ENCODE measurements around the gene OR12D1.

Gene OR12D1

DNA sequence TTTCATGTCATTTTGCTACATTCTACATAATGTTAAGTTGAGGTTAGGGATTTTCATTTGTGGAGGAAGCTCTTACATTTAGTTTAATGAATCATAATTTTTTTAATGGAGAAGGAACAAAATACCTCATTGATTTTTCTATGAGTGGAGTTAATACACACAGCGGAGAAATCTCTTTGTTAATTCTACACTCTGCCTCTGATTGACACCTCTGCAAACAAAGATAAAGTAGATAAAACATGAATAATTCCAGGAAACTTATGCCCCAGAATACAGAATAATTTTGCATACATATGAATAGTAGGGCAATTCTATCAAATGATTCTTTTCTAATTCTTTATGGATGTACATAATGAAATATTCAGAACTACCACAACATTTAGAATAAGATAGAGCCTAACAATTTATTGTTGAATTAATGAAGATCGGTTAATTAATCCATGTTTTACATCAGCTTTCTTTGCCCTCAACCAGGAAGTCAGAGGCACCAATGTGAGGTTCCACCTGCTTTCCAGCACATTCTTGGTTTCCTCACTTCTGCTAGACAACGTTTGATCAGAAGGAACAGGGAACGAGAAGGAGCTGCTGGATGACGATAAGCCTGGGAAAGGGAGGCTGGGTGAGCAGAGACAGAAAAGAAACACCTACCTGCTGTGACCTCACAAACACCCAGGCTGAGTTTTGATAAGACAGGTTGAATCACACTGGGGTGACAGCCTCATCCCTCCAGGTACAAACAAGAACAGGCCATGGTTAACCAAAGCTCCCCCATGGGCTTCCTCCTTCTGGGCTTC lies 46.5 kb downstream of the OR12D1 start:
- Histone ChIP-seq H3K27me3 (ENCODE audit: insufficient read depth, low read length) (no peaks in the 10 kb centered on the region), H3K4me3 (ENCODE audit: low read depth, low read length, poor library complexity, severe bottlenecking) (no peak overlapping the region), H3K79me2 (ENCODE audit: insufficient read depth, low read length) (no peaks in the 10 kb centered on the region), H3F3A (ENCODE audit: insufficient read depth, low read length) (no peaks in the 10 kb centered on the region), H3K9me3 (ENCODE audit: low read length) (no peaks in the 10 kb centered on the region), H2AFZ (ENCODE audit: low read length) (no peak overlapping the region), H3K9me2 (ENCODE audit: low read depth, low read length) (no peaks in the 10 kb centered on the region), H3K27ac (ENCODE audit: low read depth, low read length, poor library complexity, severe bottlenecking) (no peak overlapping the region), H3K9ac (ENCODE audit: low read length) (no peak overlapping the region), H3K4me1 (ENCODE audit: insufficient read depth, low read length, severe bottlenecking) (no peaks in the 10 kb centered on the region), H3K4me2 (ENCODE audit: low read length) (no peak overlapping the region), H4K20me1 (ENCODE audit: insufficient read depth, low read length) (no peaks in the 10 kb centered on the region), H3K36me3 (ENCODE audit: insufficient read depth, low read length) (no peaks in the 10 kb centered on the region)
- TF ChIP-seq EZH2 (IDR thresholded peaks at IDR 0.05; ENCODE audit: borderline replicate concordance, low read length) (no peak), CTCF (IDR thresholded peaks at IDR 0.05; ENCODE audit: low read length) (no peak)

DNA sequence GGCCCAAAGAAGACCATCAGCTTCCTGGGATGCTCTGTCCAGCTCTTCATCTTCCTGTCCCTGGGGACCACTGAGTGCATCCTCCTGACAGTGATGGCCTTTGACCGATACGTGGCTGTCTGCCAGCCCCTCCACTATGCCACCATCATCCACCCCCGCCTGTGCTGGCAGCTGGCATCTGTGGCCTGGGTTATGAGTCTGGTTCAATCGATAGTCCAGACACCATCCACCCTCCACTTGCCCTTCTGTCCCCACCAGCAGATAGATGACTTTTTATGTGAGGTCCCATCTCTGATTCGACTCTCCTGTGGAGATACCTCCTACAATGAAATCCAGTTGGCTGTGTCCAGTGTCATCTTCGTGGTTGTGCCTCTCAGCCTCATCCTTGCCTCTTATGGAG lies 47.3 kb downstream of the OR12D1 start:
- Histone ChIP-seq H3K79me2 (ENCODE audit: insufficient read depth, low read length) (no peaks in the 10 kb centered on the region), H3K9me3 (ENCODE audit: low read length) (no peaks in the 10 kb centered on the region), H3K4me2 (ENCODE audit: low read length) (no peak overlapping the region), H4K20me1 (ENCODE audit: insufficient read depth, low read length) (no peaks in the 10 kb centered on the region), H2AFZ (ENCODE audit: low read length) (no peak overlapping the region), H3K27me3 (ENCODE audit: insufficient read depth, low read length) (no peaks in the 10 kb centered on the region), H3K9me2 (ENCODE audit: low read depth, low read length) (no peaks in the 10 kb centered on the region), H3F3A (ENCODE audit: insufficient read depth, low read length) (no peaks in the 10 kb centered on the region), H3K36me3 (ENCODE audit: insufficient read depth, low read length) (no peaks in the 10 kb centered on the region), H3K4me3 (ENCODE audit: low read depth, low read length, poor library complexity, severe bottlenecking) (no peak overlapping the region), H3K4me1 (ENCODE audit: insufficient read depth, low read length, severe bottlenecking) (no peaks in the 10 kb centered on the region), H3K9ac (ENCODE audit: low read length) (no peak overlapping the region), H3K27ac (ENCODE audit: low read depth, low read length, poor library complexity, severe bottlenecking) (no peak overlapping the region)
- no peak for TF ChIP-seq EZH2 (IDR thresholded peaks at IDR 0.05; ENCODE audit: borderline replicate concordance, low read length)
- TF ChIP-seq CTCF (IDR thresholded peaks at IDR 0.05; ENCODE audit: low read length) = no peak

DNA sequence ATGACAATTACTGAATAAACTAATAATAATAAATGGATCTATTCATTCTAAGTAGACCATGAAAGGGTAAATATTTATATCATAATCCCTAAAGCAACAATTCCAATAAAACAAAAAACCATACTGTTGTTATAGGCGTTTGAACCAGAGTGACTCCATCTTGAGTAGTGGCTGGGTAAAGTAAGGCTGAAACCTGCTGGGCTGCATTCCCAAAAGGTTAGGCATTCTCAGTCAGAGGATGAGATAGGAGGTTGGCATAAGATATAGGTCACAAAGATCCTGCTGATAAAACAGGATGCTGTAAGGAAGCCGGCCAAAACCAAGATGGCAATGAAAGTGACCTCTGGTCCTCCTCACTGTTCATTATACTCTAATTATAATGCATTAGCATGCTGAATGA lies 50.6 kb downstream of the OR12D1 start:
- TF ChIP-seq CTCF (IDR thresholded peaks at IDR 0.05; ENCODE audit: low read length) (no peak), EZH2 (IDR thresholded peaks at IDR 0.05; ENCODE audit: borderline replicate concordance, low read length) (no peak)
- no peak overlapping the region for H3K4me3 ChIP-seq (ENCODE audit: low read depth, low read length, poor library complexity, severe bottlenecking)
- H3K79me2 ChIP-seq (ENCODE audit: insufficient read depth, low read length) = no peaks in the 10 kb centered on the region
- no peaks in the 10 kb centered on the region for H3K9me2 ChIP-seq (ENCODE audit: low read depth, low read length)
- no peaks in the 10 kb centered on the region for H3F3A ChIP-seq (ENCODE audit: insufficient read depth, low read length)
- H3K4me2 ChIP-seq (ENCODE audit: low read length) = no peak overlapping the region
- H3K36me3 ChIP-seq (ENCODE audit: insufficient read depth, low read length) = no peaks in the 10 kb centered on the region
- H3K27ac ChIP-seq (ENCODE audit: low read depth, low read length, poor library complexity, severe bottlenecking) = no peak overlapping the region
- no peaks in the 10 kb centered on the region for H3K4me1 ChIP-seq (ENCODE audit: insufficient read depth, low read length, severe bottlenecking)
- H4K20me1 ChIP-seq (ENCODE audit: insufficient read depth, low read length) = no peaks in the 10 kb centered on the region
- no peaks in the 10 kb centered on the region for H3K27me3 ChIP-seq (ENCODE audit: insufficient read depth, low read length)
- H3K9me3 ChIP-seq (ENCODE audit: low read length) = no peaks in the 10 kb centered on the region
- H2AFZ ChIP-seq (ENCODE audit: low read length) = no peak overlapping the region
- H3K9ac ChIP-seq (ENCODE audit: low read length) = no peak overlapping the region

Data from OCI-LY1 (cell line).